NK-92 (cell line): Measurements from ENCODE around the gene TUB.

ENCODE experiments used
- DNase-seq: peaks from one replicate; lab custom pipeline; 2025; ENCODE audit not compliant: unreplicated experiment; lab: John Stamatoyannopoulos, UW

Gene TUB

GRCh38 chr11:8089791-8090510 is 8.9 kb downstream of the TUB start:
- DNase-seq, result no peak

GRCh38 chr11:8090756-8091155 is 9.7 kb downstream of the TUB start:
- no peak for DNase-seq

GRCh38 chr11:8091721-8092120 is 10.7 kb downstream of the TUB start:
- no peak for DNase-seq

GRCh38 chr11:8092587-8093424 is 11.8 kb downstream of the TUB start:
- no peak for DNase-seq

GRCh38 chr11:8093931-8094575 is 13.0 kb downstream of the TUB start:
- DNase-seq, result no peak

DNA sequence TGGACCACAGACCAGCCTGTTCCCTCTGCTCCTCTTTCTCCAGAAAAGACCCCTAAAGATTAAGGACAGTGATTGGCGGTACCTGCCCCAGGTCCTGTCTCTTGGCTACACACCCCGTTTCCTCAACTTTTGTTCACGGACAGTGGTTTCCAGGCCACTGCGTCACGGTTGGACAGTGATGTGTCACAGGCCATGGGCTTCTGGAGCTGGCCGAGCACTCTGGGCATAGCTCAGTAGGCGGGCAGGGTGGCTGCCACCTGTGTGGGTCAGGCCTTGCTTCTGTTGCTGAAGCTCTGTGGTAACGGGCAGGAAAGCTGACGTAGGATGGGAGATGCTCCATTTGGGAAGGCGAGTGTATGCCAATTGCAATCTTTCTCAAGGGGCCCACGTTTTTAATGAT is 13.6 kb downstream of the TUB start:
- DNase-seq, result no peak

DNA sequence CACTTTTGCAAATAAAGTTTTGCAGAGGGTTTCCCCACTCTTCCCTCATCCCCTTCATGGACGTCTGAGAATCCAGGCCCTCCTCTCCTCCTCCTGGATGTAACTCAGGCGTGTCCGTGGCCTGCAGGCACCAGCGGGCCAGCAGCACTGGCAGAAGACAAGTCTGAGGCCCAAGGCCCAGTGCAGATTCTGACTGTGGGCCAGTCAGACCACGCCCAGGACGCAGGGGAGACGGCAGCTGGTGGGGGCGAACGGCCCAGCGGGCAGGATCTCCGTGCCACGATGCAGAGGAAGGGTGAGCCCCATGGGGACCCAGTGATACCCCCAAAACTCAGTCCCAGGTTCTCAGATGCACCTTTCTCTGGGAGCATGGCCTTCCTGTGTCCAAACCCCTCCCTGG is 14.4 kb downstream of the TUB start:
- DNase-seq, result no peak

DNA sequence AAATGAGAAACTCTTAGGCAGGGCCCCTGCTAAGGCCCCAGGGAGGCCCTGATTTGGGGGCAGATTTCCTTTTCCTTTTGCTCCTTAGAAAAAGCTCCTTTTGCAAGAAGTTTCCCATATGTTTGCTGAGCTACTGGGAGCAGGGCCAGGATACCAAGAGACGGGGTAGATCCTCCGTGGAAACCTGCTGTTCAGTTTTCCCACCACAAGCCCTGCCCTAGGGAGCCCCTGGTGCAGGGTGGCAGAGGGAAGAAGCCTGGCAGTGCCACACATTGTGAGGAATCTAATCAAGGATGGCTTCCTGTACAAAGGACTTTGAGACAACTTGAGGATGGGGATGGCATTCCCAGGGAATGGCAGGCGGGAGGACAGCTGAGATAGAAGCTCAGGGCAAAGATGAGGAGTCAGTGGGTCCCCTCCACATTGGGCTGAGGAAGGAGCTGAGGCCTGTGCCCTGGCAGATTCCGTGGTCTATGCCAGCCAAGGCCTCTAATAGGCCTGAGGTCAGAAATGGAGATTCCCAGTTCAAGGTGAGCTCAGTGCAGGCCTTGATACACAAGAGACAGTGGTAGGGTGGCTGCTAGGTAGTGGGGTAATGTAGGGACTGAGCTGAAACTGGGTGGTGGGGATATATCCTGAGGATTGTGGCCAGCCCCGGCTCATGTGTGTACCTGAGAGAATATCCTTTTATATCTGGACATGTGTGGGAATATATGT is 15.0 kb downstream of the TUB start:
- DNase-seq, result no peak

GRCh38 chr11:8096575-8096974 is 15.6 kb downstream of the TUB start:
- no peak for DNase-seq

- DNase-seq, result no peak
Measured at GRCh38 chr11:8097062-8097461, 16.1 kb downstream of the TUB start.

- DNase-seq, result no peak
Measured at GRCh38 chr11:8097468-8097867, 16.5 kb downstream of the TUB start.

- no peak for DNase-seq
Measured at GRCh38 chr11:8097926-8098325, 16.9 kb downstream of the TUB start.

GRCh38 chr11:8098361-8098760 is 17.4 kb downstream of the TUB start:
- no peak for DNase-seq

GRCh38 chr11:8098879-8099278 is 17.9 kb downstream of the TUB start:
- DNase-seq, result no peak

DNA sequence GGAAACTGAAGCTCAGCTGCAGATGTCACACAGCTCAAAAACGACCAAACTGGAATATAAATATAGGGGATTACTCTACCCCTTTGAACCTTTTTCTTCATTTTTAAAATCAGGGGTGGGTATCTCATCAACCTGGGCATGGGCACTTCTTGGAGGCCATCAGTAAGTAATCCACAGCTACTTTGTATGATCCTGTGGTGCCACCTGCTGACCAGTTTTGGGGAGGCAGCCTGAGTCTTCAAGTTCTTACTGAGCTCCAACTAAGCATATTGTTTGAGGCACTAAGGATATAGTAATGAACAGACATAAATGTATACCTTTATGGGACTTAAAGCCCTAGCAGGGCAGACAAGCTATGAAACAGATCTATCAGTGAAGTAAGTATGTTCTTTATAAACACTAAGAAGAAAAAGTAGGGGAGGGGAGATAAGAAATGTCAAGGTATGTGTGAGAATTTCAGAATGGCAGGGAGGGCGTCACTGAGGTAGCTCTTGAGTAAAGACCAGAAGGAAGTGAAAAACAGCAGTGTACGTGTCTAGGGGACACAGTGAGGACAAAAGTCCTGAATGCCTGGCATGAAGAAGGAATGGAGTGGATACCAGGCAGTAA is 18.4 kb downstream of the TUB start:
- DNase-seq, result no peak

- no peak for DNase-seq
Measured at GRCh38 chr11:8100158-8100557, 19.1 kb downstream of the TUB start.

DNA sequence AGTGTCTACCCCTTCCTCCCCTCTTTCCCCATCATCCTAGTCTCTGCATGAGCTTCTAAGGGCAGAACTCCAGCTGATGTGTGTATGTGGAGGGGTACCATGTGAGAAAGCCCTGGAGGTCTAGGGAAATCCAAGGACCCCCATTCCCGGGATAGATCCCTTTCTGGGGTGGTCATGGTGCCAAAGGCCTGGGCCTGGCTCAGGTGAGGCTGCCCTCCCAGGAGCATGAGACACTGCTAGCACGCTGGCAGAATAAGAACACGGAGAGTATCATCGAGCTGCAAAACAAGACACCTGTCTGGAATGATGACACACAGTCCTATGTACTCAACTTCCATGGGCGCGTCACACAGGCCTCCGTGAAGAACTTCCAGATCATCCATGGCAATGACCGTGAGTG is 19.6 kb downstream of the TUB start:
- no peak for DNase-seq

GRCh38 chr11:8101421-8101820 is 20.4 kb downstream of the TUB start:
- DNase-seq, result no peak

DNA sequence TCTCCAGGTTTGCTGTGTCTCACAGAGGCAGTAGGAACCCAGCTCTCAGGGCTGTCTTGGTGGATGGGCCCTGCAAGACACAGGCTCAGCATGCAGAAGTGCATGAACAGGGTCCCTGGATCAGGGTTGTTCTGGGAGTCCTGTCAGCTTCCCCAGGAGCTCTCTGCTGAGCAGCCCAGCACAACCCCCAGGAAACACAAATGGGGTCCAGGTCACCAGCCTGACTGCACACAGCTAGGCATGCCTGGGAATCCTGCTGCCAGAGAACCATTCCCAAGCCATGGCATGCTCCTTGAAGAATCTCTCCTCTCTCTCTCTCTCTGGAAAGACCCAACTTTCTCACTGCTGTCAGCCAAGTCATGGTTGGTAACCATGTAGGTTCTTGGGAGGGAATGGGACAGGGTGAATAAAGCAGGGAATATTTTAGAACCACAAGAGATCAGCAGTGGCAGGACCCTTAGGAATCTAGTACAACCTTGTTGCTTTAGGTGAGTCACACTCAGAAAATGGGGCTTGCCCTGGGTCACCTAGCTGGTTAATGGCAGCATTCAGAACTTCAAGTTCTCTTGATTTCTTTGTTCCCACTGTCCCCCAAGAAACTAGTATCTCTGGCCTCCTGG is 21.4 kb downstream of the TUB start:
- DNase-seq, result no peak

DNA sequence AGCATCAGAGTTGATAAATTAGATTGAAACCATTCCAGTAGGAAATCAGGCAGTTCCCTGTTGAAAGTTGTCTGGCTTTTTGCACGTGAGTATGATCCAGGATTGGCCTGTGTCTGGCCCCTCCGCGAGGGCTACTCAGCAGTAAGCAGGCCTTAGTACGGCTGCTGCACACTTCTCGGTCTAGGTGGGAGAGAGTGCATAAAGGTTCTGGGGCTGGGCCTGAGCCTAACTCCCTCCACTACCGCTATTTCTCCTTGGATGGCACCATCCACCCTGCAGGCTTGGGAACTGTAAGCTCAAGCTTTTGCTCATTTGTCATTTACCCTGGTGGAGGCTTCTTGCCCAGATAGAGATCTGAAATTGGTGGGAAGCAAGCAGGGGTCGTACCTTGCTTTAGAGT is 22.0 kb downstream of the TUB start:
- DNase-seq, result no peak

GRCh38 chr11:8103909-8104308 is 22.9 kb downstream of the TUB start:
- DNase-seq, result no peak
